HEK293T (cell line): ENCODE data around the gene ZPLD1.
A peak's percentile ranks its signal among the peaks of the same experiment; 100 is the strongest.

Experiments
- CTCF ChIA-PET: fragments of 350-600 bp; formaldehyde crosslinking; extraction: SDS; loops from one replicate; lab custom pipeline; 2021; ENCODE audit warnings: antibody characterized with exemption, inconsistent platforms; lab: Yijun Ruan, JAX
- POLR2A ChIA-PET: fragments of 350-600 bp; formaldehyde crosslinking; extraction: SDS; loops from one replicate; lab custom pipeline; 2020; ENCODE audit warnings: antibody characterized with exemption, inconsistent platforms; lab: Yijun Ruan, JAX
- DNase-seq: peaks from one replicate; pipeline ENCODE4 v3.0.0; 2012; ENCODE audit warnings: mixed read lengths; ENCODE audit errors: extremely low spot score
- ARNT ChIP-seq: fragments of 450-650 bp; IDR thresholded peaks from 2 replicates; pipeline ENCODE4 v1.6.1; 2017; ENCODE audit warnings: mild to moderate bottlenecking
- BHLHE40 ChIP-seq: fragments of 450-650 bp; IDR thresholded peaks from 2 replicates; pipeline ENCODE4 v1.6.1; 2016; ENCODE audit warnings: mild to moderate bottlenecking, moderate library complexity, borderline replicate concordance
- CTBP1 ChIP-seq: fragments of 450-650 bp; IDR thresholded peaks from 2 replicates; pipeline ENCODE4 v1.6.1; 2016; ENCODE audit warnings: borderline replicate concordance
- ELF4 ChIP-seq: fragments of 450-650 bp; IDR thresholded peaks from 2 replicates; pipeline ENCODE4 v1.6.1; 2017; ENCODE audit warnings: antibody characterized with exemption
- FOXA1 ChIP-seq: fragments of 450-650 bp; IDR thresholded peaks from 2 replicates; pipeline ENCODE4 v1.6.1; 2016; ENCODE audit warnings: mild to moderate bottlenecking
- FOXK2 ChIP-seq: fragments of 450-650 bp; IDR thresholded peaks from 2 replicates; pipeline ENCODE4 v1.6.1; 2016; ENCODE audit warnings: mild to moderate bottlenecking
- FOXM1 ChIP-seq: fragments of 450-650 bp; IDR thresholded peaks from 2 replicates; pipeline ENCODE4 v1.6.1; 2017; ENCODE audit warnings: mild to moderate bottlenecking, borderline replicate concordance
- HDGF ChIP-seq: fragments of 450-650 bp; IDR thresholded peaks from 2 replicates; pipeline ENCODE4 v1.6.1; 2017; ENCODE audit warnings: antibody characterized with exemption, borderline replicate concordance
- L3MBTL2 ChIP-seq: fragments of 450-650 bp; conservative IDR thresholded peaks from 2 replicates; pipeline ENCODE4 v1.6.1; 2016; ENCODE audit warnings: mild to moderate bottlenecking
- LEF1 ChIP-seq: fragments of 450-650 bp; IDR thresholded peaks from 2 replicates; pipeline ENCODE4 v1.6.1; 2017; ENCODE audit warnings: mild to moderate bottlenecking, borderline replicate concordance
- NFRKB ChIP-seq: fragments of 450-650 bp; IDR thresholded peaks from 2 replicates; pipeline ENCODE4 v1.6.1; 2016; ENCODE audit warnings: mild to moderate bottlenecking, moderate library complexity
- PKNOX1 ChIP-seq: fragments of 450-650 bp; IDR thresholded peaks from 2 replicates; pipeline ENCODE4 v1.6.1; 2016
- SP1 ChIP-seq: fragments of 450-650 bp; IDR thresholded peaks from 2 replicates; pipeline ENCODE4 v1.6.1; 2017
- SUZ12 ChIP-seq: fragments of 450-650 bp; IDR thresholded peaks from 2 replicates; pipeline ENCODE4 v1.6.1; 2016; ENCODE audit warnings: mild to moderate bottlenecking
- TARDBP ChIP-seq: fragments of 450-650 bp; IDR thresholded peaks from 2 replicates; pipeline ENCODE4 v1.6.1; 2016
- ZNF384 ChIP-seq: fragments of 450-650 bp; IDR thresholded peaks from 2 replicates; pipeline ENCODE4 v1.6.1; 2016

ZPLD1 gene

GRCh38 chr3:102485701-102486100 is 50.9 kb downstream of the ZPLD1 start:
- POLR2A ChIA-PET, result no interaction called here
- DNase-seq, result no peak
- CTCF ChIA-PET, result no interaction called here
- TF ChIP-seq PKNOX1, result no peak
- no peak for TF ChIP-seq NFRKB
- no peak for TF ChIP-seq FOXM1
- no peak for TF ChIP-seq CTBP1
- TF ChIP-seq HDGF, result no peak
- no peak for TF ChIP-seq SP1
- TF ChIP-seq FOXA1, result no peak
- no peak for TF ChIP-seq TARDBP
- no peak for TF ChIP-seq ZNF384
- TF ChIP-seq ARNT, result no peak
- TF ChIP-seq LEF1, result no peak
- TF ChIP-seq ELF4, result no peak
- no peak for TF ChIP-seq BHLHE40
- TF ChIP-seq FOXK2, result no peak
- TF ChIP-seq SUZ12, result no peak
- no peak for TF ChIP-seq L3MBTL2

- POLR2A ChIA-PET, result no interaction called here
- TF ChIP-seq SUZ12, result no peak
- TF ChIP-seq L3MBTL2, result no peak
- TF ChIP-seq SP1, result no peak
- no peak for TF ChIP-seq FOXK2
- no peak for DNase-seq
- CTCF ChIA-PET, result no interaction called here
Observed at GRCh38 chr3:102488331-102488730, 53.5 kb downstream of the ZPLD1 start.

- DNase-seq, result no peak
- ChIA-PET CTCF (no interaction called here), POLR2A (interaction anchor here (0.6 kb wide), 1 partner anchor 34 kb away, joined by 3 read pairs; no protein-coding TSS in a partner anchor)
- no peak for TF ChIP-seq ARNT
- TF ChIP-seq CTBP1, result no peak
- no peak for TF ChIP-seq PKNOX1
- no peak for TF ChIP-seq FOXM1
- no peak for TF ChIP-seq SUZ12
- TF ChIP-seq FOXA1, result no peak
- no peak for TF ChIP-seq ELF4
- no peak for TF ChIP-seq NFRKB
- no peak for TF ChIP-seq L3MBTL2
- TF ChIP-seq ZNF384, result no peak
- no peak for TF ChIP-seq HDGF
Observed at GRCh38 chr3:102492300-102492699, 57.5 kb downstream of the ZPLD1 start.

- POLR2A ChIA-PET, result no interaction called here
- DNase-seq, result no peak
Observed at GRCh38 chr3:102497571-102497970, 62.8 kb downstream of the ZPLD1 start.

GRCh38 chr3:102505542-102505941 is 70.7 kb downstream of the ZPLD1 start:
- POLR2A ChIA-PET, result no interaction called here

More at GRCh38 chr3:102497571-102497970, 62.8 kb downstream of the ZPLD1 start:
- TF ChIP-seq SP1 (no peak), FOXM1 (no peak), HDGF (no peak), TARDBP (no peak), ARNT (no peak), SUZ12 (no peak), ELF4 (no peak), NFRKB (no peak)
- CTCF ChIA-PET, result interaction anchor here (0.5 to 0.7 kb wide), 2 partner anchors 99 to 269 kb away, joined by 3 to 5 read pairs; no protein-coding TSS in a partner anchor

GRCh38 chr3:102510663-102511062 is 75.8 kb downstream of the ZPLD1 start:
- TF ChIP-seq SUZ12 (no peak), L3MBTL2 (peak; percentile 48; the same call in 1 of the 2 replicates)
- peak; percentile 7 for DNase-seq
- ChIA-PET POLR2A (no interaction called here), CTCF (no interaction called here)

More at GRCh38 chr3:102505542-102505941, 70.7 kb downstream of the ZPLD1 start:
- no peak for TF ChIP-seq BHLHE40
- TF ChIP-seq HDGF, result no peak
- TF ChIP-seq FOXK2, result no peak
- no peak for TF ChIP-seq FOXM1
- TF ChIP-seq L3MBTL2, result no peak
- TF ChIP-seq TARDBP, result no peak
- no peak for TF ChIP-seq SP1
- no peak for TF ChIP-seq ARNT
- no peak for TF ChIP-seq SUZ12
- TF ChIP-seq NFRKB, result no peak
- TF ChIP-seq ZNF384, result no peak
- no peak for TF ChIP-seq FOXA1
- no peak for TF ChIP-seq PKNOX1
- no peak for TF ChIP-seq CTBP1
- TF ChIP-seq ELF4, result no peak
- TF ChIP-seq LEF1, result no peak
- CTCF ChIA-PET, result no interaction called here
- no peak for DNase-seq

- POLR2A ChIA-PET, result no interaction called here
- TF ChIP-seq NFRKB, result no peak
- TF ChIP-seq FOXA1, result no peak
- DNase-seq, result no peak
- CTCF ChIA-PET, result no interaction called here
Observed at GRCh38 chr3:102511168-102511567, 76.4 kb downstream of the ZPLD1 start.
